Activated naive CD8-positive, alpha-beta T cell treated with anti-CD3 and anti-CD28 coated beads for 36 hours (primary cell): ENCODE measurements around the gene TRIB2. TPM values are rescaled to one million over a fixed set of nuclear protein-coding genes. Genes with fewer than 3 reads are reported as not detected.

Source experiments
- DNase-seq: peaks from one replicate; pipeline ENCODE4 v3.0.0; 2021
- H3K27ac Mint-ChIP-seq: one replicate; pipeline ENCODE4 v1.8.0; 2022; ENCODE audit warnings: mild to moderate bottlenecking, moderate library complexity, mixed read lengths
- H3K27me3 Mint-ChIP-seq: one replicate; pipeline ENCODE4 v1.8.0; 2022; ENCODE audit warnings: mild to moderate bottlenecking, mixed read lengths
- H3K36me3 Mint-ChIP-seq: one replicate; pipeline ENCODE4 v1.8.0; 2021; ENCODE audit warnings: mild to moderate bottlenecking, mixed read lengths
- H3K4me1 Mint-ChIP-seq: one replicate; pipeline ENCODE4 v1.8.0; 2021; ENCODE audit warnings: mixed read lengths
- H3K4me3 Mint-ChIP-seq: one replicate; pipeline ENCODE4 v1.8.0; 2022; ENCODE audit warnings: mild to moderate bottlenecking, moderate library complexity, mixed read lengths
- H3K9me3 Mint-ChIP-seq: one replicate; pipeline ENCODE4 v1.8.0; 2022; ENCODE audit warnings: mixed read lengths
- total RNA-seq, 2 experiments: library from RNA; stranded (reverse); gene quantifications; one replicate each; pipeline ENCODE4 v1.2.3, GENCODE V29; 2021

Gene TRIB2
- total RNA-seq, 2 experiments from 2014 or later = 5.0 to 5.1 TPM

DNA sequence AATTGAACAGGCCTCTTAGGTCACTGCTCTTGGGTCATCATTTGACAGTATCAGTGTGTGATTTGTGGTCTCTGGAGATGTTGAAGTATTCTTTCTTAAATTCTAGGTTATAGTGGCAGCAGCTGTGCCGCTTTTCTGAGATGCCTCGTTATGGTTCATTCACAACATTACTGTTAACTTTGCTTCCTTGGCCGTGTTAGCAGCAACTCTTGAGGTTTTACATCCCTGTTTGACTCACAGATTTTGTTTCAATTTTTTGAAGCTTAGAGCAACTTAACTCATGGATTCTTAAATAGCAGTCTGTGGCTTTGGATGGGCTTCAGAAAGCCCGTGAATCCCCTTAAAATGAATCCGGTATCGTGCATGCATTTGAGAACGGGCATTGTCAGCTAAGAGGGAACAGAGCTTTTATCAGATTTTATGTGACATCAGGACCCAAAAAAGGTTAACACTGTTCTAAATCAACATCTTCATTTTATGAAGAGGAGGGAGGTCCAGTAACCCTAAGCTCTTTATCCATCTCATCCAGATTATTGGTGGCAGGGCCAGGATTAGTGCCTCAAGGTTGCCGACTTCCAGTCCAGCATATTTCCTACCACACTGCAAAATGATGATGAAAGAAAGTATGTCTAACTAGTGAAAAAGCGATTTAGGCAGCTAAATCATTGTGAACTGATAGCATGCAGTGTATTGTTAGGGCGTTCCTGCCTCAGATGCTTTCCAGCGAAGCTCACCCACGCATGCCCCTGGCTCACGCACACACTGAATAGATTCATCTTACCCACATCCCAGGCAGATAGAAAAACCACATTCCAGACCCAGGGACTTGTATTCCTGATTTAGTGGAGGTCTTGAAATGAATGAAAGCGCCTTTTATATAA is 5.1 kb downstream of the TRIB2 start:
- peaks cover 21% of the 10 kb centered on the region for H3K36me3 Mint-ChIP-seq
- no peak overlapping the region for H3K27ac Mint-ChIP-seq
- H3K27me3 Mint-ChIP-seq = no peaks in the 10 kb centered on the region
- no peak for DNase-seq
- H3K4me1 Mint-ChIP-seq = peaks cover 63% of the 10 kb centered on the region
- no peak overlapping the region for H3K4me3 Mint-ChIP-seq
- H3K9me3 Mint-ChIP-seq = no peaks in the 10 kb centered on the region

DNA sequence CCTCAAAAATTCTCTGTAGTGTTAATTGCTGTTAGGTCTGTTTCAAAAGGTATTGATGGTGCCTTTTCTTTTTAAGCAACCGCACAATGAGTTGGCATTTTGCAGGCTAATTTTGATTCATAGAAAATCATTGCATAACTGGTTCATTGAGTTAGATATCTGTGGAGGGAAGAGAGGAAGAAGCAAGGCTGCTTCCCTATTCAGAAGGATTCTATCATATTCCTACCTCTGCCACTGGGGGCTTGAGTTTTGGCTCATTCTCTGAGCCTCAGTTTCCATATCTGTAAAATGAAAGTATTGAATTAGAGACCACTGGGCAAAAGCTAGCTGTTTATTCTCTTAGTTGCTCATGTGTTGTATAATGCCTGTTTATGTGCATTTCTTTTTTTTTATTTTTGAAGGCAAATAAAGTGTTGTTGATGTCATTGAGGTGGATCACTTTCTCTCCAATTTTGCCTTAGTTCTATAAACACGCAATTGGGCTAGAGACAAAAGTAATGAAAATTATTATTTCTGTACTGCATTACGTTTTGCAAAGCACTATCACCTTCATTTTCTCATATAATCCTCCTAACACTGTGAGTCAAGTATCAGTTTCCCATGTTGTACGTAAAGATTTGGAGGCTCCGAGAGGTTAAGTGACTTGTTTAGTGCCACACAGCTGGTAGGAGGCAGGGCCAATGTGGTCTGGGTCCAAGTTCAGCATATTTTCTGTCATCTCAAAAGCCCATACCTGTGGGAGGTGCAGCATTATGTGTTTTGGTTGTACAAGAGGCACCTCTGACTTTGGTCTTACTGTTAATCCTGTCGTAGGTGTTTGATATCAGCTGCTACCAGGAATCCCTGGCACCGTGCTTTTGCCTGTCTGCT is 5.9 kb downstream of the TRIB2 start:
- peaks cover 21% of the 10 kb centered on the region for H3K36me3 Mint-ChIP-seq
- H3K4me3 Mint-ChIP-seq = no peak overlapping the region
- H3K9me3 Mint-ChIP-seq = no peaks in the 10 kb centered on the region
- no peak overlapping the region for H3K27ac Mint-ChIP-seq
- H3K27me3 Mint-ChIP-seq = no peaks in the 10 kb centered on the region
- no peak for DNase-seq
- peaks cover 69% of the 10 kb centered on the region for H3K4me1 Mint-ChIP-seq

DNA sequence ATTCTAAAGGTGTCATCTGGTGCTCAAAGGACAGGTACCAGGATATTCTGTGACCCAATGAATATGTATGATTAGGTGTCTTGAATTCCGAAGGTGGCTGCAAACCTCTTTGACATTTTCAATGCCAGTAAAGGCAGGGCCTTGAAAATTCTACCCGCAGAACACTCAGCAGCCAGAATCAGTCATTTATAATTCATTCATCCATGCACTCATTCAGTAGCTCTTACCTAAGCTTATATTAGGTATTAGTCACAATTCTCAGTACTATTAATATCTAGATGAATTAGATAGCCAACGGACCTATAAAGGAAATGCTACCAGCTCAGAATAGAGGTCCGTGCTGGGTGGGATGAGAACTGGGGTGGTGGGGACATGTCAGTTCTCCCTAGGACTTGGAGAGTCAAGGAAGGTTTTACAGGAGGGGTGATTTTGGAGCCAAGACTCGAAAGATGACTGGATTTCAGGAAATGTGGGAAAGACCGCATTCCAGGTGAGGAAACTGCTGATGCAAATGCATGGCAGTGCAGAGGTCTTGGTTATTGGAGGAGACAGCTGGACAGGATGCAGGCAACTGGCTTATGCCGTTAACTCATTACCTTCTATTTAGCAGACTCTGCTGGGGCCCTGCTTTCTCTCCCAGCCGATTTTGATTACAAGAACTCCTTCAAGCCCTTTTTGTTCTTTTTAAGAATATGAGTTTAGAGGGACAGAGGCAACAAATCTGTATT is 7.2 kb downstream of the TRIB2 start:
- peaks cover 76% of the 10 kb centered on the region for H3K4me1 Mint-ChIP-seq
- H3K27me3 Mint-ChIP-seq = no peaks in the 10 kb centered on the region
- no peak for DNase-seq
- H3K27ac Mint-ChIP-seq = no peak overlapping the region
- peaks cover 24% of the 10 kb centered on the region for H3K36me3 Mint-ChIP-seq
- no peaks in the 10 kb centered on the region for H3K9me3 Mint-ChIP-seq
- no peak overlapping the region for H3K4me3 Mint-ChIP-seq

DNA sequence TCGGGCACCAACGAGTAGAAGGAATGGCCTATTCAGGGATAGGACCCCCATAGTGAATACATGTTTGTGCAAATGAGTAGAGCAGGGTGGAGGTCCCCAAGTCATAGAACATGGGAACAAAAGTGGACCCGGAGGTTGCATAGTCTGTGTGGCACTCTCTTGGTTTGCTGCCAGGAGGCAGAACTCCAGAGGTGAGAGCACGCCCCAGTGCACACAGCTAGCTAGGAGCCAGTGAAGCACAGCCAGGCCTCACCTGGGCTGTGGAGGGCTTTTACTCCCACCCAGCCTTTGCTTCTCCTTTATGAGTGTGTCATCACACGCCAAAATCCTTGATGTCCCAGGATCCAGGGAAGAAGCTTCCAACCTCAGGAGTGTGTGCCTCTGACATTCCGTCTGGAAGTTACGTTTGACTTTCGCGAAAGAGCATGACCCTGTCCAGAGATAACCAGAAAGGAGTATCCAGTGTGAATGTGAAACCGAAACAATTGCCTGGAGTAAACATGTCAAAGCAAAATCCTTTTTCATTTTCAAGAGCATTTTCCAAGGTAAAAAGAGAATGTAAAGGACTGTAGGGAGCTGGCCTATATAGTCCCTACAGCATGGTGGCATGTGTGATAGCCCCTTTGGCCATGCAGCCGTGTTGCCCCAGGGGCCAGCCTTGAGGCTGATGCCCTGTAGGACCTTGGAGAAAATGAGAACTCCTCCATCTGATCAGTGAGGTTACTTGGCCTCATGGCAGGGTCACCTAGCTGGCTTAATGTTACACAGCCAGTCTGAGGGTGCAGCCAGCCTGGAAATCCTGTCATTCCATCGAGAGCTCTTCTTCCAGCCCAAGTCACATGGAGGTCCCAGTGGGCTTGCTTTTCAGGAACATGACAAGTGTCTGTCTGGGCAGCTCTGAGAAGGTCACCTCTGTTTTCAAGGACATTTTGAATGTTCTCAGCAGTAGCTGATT is 8.8 kb downstream of the TRIB2 start:
- H3K36me3 Mint-ChIP-seq = peaks cover 24% of the 10 kb centered on the region
- H3K27me3 Mint-ChIP-seq = no peaks in the 10 kb centered on the region
- no peak for DNase-seq
- no peaks in the 10 kb centered on the region for H3K9me3 Mint-ChIP-seq
- H3K4me3 Mint-ChIP-seq = no peak overlapping the region
- peaks cover 66% of the 10 kb centered on the region for H3K4me1 Mint-ChIP-seq
- no peak overlapping the region for H3K27ac Mint-ChIP-seq

GRCh38 chr2:12726271-12726670 is 9.5 kb downstream of the TRIB2 start:
- Mint-ChIP-seq H3K4me3 (no peak overlapping the region), H3K4me1 (peaks cover 59% of the 10 kb centered on the region), H3K27ac (no peak overlapping the region), H3K27me3 (no peaks in the 10 kb centered on the region), H3K9me3 (no peaks in the 10 kb centered on the region), H3K36me3 (peaks cover 24% of the 10 kb centered on the region)
- DNase-seq = no peak

DNA sequence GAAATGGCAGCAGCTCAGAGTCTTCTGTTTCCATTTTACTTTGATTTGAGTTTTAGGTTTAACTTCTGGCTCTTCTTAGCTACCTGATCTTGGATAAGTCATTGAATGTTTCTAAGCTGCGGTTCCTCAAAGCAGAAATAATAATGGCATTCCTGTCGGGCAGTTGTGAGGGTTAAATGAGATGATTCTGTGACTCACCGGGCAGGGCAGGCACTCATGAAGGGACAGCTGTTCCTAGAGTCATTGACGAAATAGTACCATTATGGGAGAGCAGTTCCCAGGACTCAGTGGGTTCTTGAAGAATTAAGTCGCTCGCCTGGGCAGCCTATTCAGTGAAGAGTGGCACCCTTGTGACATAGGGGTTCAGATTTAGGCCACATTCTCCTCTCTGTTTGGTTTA is 10.3 kb downstream of the TRIB2 start:
- peaks cover 24% of the 10 kb centered on the region for H3K36me3 Mint-ChIP-seq
- H3K9me3 Mint-ChIP-seq = no peaks in the 10 kb centered on the region
- H3K4me3 Mint-ChIP-seq = no peak overlapping the region
- no peak overlapping the region for H3K27ac Mint-ChIP-seq
- DNase-seq = no peak
- no peaks in the 10 kb centered on the region for H3K27me3 Mint-ChIP-seq
- peaks cover 55% of the 10 kb centered on the region for H3K4me1 Mint-ChIP-seq

DNA sequence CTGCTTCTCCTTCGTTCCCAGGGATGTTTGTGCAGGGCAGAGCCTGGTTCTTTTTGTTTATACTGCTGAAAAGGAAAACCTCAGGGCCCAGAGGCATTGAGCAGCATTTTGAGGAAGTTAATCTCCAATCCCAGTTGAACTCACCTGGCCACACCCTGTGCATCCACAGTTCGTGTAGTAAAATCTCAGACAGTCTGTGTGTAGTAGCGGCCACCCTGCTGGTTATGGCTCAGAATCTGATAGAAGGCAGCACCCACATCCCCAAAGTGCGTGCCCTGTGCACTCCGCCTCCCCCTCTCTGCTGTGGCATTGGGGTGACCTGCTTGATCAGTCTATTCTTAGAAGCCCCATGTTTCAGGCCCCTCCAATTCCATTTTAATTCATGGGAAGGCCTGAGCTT is 10.9 kb downstream of the TRIB2 start:
- Mint-ChIP-seq H3K4me3 (no peak overlapping the region), H3K4me1 (peaks cover 52% of the 10 kb centered on the region), H3K27ac (peak overlapping the region; percentile 67), H3K27me3 (no peaks in the 10 kb centered on the region), H3K9me3 (no peaks in the 10 kb centered on the region), H3K36me3 (peaks cover 24% of the 10 kb centered on the region)
- no peak for DNase-seq

- peak; percentile 51 for DNase-seq
- Mint-ChIP-seq H3K27me3 (no peaks in the 10 kb centered on the region), H3K9me3 (no peaks in the 10 kb centered on the region), H3K36me3 (peaks cover 24% of the 10 kb centered on the region), H3K27ac (peak overlapping the region; percentile 67), H3K4me1 (peaks cover 46% of the 10 kb centered on the region), H3K4me3 (peak overlapping the region; percentile 56)
Measured at GRCh38 chr2:12728221-12728777, 11.6 kb downstream of the TRIB2 start.

DNA sequence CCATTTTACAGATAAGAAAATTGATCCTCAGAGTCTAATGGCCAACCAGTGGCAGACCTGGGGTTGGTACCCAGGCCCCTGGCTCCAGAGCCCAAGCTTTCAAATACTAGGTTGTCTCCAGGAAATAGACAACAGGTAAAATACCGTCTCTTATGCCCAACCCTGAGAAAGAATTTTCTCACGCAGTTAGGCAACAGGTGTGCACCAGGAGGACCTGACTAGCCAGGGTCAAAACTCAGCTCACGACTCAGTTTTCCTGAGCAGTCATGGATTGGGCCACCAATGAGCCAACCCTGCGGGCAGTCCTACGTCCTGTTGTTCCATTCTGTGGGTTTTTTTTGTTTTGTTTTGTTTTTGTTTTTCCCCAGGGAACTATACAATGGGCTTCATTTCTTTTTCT is 13.5 kb downstream of the TRIB2 start:
- Mint-ChIP-seq H3K27me3 (no peaks in the 10 kb centered on the region), H3K4me1 (peaks cover 53% of the 10 kb centered on the region), H3K27ac (no peak overlapping the region), H3K36me3 (peaks cover 20% of the 10 kb centered on the region), H3K4me3 (no peak overlapping the region), H3K9me3 (no peaks in the 10 kb centered on the region)
- no peak for DNase-seq

DNA sequence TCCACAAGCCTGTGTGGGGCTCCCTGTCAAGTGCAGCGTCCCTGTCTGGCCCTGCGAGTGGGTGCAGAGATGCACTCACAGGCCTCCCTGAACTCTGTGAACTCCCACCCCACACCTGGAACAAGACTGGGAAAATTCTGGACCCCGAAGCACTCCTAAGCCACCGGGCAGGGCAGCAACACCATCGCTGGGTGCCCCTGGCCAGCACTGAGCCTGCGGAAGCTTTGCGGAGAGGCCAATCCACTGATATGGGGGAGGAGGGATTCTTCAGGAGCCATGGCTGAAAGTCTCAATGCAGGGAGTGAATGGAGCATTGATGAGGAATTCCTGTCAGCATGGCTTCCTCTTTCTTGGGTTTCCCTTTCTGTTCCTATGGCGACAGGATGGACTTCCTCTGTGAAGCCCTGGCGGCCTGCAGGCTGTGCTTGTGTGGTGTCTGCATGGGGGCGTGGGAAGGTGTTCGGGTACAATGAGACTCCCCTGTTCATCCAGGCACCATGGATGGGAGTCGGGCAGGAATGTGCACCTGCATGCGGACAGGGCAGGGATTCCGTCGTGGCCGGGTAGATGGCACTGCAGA is 15.1 kb downstream of the TRIB2 start:
- peaks cover 8% of the 10 kb centered on the region for H3K36me3 Mint-ChIP-seq
- no peaks in the 10 kb centered on the region for H3K9me3 Mint-ChIP-seq
- peaks cover 51% of the 10 kb centered on the region for H3K4me1 Mint-ChIP-seq
- H3K4me3 Mint-ChIP-seq = no peak overlapping the region
- no peak for DNase-seq
- H3K27ac Mint-ChIP-seq = no peak overlapping the region
- H3K27me3 Mint-ChIP-seq = no peaks in the 10 kb centered on the region

GRCh38 chr2:12732651-12733050 is 15.9 kb downstream of the TRIB2 start:
- Mint-ChIP-seq H3K4me1 (peaks cover 54% of the 10 kb centered on the region), H3K27me3 (no peaks in the 10 kb centered on the region), H3K27ac (no peak overlapping the region), H3K4me3 (no peak overlapping the region), H3K9me3 (no peaks in the 10 kb centered on the region), H3K36me3 (peaks cover 8% of the 10 kb centered on the region)
- DNase-seq = no peak

DNA sequence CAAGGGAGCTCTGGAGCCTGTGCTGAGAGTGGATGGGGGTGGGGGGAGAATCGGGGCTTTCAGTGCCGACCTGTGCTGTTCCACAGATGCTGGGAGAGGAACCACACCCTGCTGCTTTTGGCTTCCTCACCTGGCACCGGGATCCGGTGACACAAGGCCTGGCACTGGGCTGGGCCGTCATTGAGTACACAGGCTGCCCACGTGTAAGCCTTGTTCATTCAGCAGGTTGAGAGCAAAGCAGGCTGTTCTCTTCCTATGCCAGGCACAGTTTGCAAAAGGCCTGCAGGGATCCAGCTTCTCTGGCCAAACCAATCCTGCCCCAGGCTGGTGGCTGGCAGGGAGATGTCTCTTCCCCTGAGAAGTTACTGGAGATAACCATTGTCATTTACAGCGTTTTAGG is 17.1 kb downstream of the TRIB2 start:
- no peak for DNase-seq
- Mint-ChIP-seq H3K9me3 (no peaks in the 10 kb centered on the region), H3K4me3 (no peak overlapping the region), H3K27ac (no peak overlapping the region), H3K36me3 (peaks cover 8% of the 10 kb centered on the region), H3K27me3 (no peaks in the 10 kb centered on the region), H3K4me1 (peaks cover 43% of the 10 kb centered on the region)

- Mint-ChIP-seq H3K27me3 (no peaks in the 10 kb centered on the region), H3K4me3 (no peak overlapping the region), H3K4me1 (peaks cover 37% of the 10 kb centered on the region), H3K27ac (no peak overlapping the region), H3K9me3 (no peaks in the 10 kb centered on the region), H3K36me3 (peaks cover 10% of the 10 kb centered on the region)
- DNase-seq = no peak
Measured at GRCh38 chr2:12734914-12735654, 18.3 kb downstream of the TRIB2 start.
